ENCODE data around the gene ZDHHC9. TPM values are rescaled to one million over a fixed set of nuclear protein-coding genes. Genes with fewer than 3 reads are reported as not detected.
A peak's percentile ranks its signal among the peaks of the same experiment; 100 is the strongest.

ZDHHC9 gene
- total and polyA plus RNA-seq, 7 donors: 8.7 to 32.7 (median 15.2) TPM

DNA sequence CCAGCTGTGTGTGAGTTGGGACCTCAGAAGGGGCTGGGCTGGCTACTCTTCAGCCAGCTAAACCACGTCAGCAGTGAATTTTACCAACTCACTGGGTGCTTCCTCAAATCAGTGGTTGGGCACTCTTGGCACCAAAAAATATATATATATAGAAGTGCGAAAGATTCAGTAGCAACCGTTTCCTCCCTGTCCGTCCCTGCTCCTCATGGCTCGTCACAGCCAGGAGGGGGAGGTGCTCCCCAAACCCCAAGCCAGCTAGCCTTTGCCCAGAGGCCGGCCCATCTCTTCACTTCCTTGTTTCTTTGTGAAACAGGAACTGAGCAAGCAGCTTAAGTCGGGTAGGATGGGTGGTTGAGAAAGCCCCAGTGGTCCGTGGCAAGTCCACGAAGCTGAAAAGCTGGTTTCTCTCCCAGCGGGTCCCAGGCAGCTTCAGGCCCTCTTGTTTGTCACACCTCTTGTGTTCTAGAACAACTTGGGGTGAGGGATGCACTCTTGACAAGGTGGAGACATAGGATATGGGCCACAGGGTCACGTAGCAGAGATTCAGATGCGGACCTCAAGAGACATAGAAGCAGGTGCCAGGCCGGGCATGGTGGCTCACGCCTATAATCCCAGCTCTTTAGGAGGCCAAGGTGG is 70.8 kb downstream of the ZDHHC9 start:
- WGBS, 3 donors: 66 to 67% (median 67%) methylated on average over 14 of the region's 14 CpGs
- H3K4me1 ChIP-seq: no peaks in the 10 kb centered on the region
- no peak overlapping the region for H3K27ac ChIP-seq

DNA sequence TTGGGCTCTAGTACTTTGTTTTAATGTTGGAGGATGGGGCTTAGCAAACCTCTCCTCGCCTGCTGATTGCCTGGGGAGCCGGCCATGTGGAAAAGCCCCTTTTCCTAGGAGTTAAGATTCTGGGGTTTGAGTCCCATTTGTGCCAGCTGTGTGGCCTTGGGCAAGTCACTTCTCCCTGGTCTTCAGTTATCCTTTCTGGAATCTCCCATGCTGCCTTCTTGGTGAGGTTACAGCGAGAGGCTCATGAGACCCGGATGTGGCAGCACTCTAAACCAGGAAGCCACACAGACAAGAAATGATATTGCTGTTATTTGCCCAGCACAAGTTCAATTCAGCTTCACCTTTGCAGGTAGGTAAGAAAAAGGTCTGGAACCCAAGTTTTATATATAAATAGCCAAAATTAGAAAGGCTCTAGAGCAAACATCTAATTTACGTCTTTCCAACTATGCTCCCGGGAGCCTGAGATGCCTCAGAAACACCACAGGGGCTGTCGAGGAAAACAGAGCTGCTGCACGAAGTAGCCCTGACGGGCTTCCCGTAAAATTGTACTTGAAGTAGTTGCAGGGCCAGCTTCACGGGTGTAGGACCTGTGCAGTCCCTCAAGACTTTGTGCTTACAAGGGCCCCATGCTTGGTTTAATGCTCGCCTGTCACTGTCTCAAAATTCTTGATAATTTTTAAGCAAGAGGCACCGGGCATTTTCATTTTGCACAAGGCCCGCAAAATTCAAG is 72.3 kb downstream of the ZDHHC9 start:
- Histone ChIP-seq H3K36me3 (ENCODE audit: insufficient read depth in 1 of 2, low read depth in 1 of 2) (no peaks in the 10 kb centered on the region), H3K27ac (no peak overlapping the region), H3K27me3 (ENCODE audit: insufficient read depth in 3 of 3, low read length in 2 of 3) (no peaks in the 10 kb centered on the region), H3K4me1 (no peaks in the 10 kb centered on the region), H3K9me3 (no peaks in the 10 kb centered on the region), H3K4me3 (no peak overlapping the region)
- no peak for ATAC-seq
- peak in 1 of 2 donors; percentile 26 for DNase-seq
- TF ChIP-seq, protein P1, sequence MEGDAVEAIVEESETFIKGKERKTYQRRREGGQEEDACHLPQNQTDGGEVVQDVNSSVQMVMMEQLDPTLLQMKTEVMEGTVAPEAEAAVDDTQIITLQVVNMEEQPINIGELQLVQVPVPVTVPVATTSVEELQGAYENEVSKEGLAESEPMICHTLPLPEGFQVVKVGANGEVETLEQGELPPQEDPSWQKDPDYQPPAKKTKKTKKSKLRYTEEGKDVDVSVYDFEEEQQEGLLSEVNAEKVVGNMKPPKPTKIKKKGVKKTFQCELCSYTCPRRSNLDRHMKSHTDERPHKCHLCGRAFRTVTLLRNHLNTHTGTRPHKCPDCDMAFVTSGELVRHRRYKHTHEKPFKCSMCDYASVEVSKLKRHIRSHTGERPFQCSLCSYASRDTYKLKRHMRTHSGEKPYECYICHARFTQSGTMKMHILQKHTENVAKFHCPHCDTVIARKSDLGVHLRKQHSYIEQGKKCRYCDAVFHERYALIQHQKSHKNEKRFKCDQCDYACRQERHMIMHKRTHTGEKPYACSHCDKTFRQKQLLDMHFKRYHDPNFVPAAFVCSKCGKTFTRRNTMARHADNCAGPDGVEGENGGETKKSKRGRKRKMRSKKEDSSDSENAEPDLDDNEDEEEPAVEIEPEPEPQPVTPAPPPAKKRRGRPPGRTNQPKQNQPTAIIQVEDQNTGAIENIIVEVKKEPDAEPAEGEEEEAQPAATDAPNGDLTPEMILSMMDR (IDR thresholded peaks at IDR 0.05): no peak
- intact Hi-C loops (cut with DNase I): no loop called here
- WGBS, 3 donors: 74 to 87% (median 85%) methylated on average over 14 of the region's 14 CpGs

More for the DNA sequence above, 70.8 kb downstream of the ZDHHC9 start:
- TF ChIP-seq, protein P1 (IDR thresholded peaks at IDR 0.05): no peak
- DNase-seq: peak; percentile 53 to 79
- H3K9me3 ChIP-seq: no peaks in the 10 kb centered on the region
- H3K36me3 ChIP-seq (ENCODE audit: insufficient read depth in 1 of 2, low read depth in 1 of 2): no peaks in the 10 kb centered on the region
- H3K4me3 ChIP-seq: no peak overlapping the region
- no peaks in the 10 kb centered on the region for H3K27me3 ChIP-seq (ENCODE audit: insufficient read depth in 3 of 3, low read length in 2 of 3)
- intact Hi-C loops (cut with DNase I): no loop called here
- no peak for ATAC-seq

DNA sequence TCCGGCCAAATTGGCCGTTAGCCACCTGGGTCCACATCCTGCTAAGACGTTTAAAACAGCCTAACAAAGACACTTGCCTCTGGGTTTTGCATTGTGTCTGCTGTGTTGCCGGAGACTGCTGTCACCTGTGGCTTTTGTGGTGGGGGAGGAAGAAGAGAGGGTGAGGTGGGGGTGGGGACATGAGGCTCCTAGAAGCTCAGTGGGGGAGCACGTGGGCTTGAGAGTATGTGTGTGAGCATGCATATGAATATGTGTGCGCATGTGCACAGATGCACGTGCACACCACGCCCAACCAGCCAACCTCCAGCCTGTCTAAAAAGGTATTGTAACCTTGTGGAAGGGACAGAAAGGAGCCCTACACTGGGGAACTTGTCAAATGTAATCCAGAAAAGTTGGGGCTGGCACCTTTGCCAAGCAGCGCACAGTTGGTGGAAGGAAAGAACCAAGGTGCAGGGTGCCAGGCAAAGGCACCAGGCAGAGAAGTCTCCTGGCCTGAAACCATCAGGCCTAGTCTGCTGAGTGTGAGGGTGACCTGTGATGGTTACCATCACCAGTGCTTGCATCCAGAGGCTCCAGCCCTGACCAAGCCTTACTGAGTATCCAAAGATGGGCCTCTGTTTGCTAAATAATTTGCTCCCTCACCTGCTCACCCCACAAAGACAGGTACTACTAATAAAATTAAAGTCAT is 74.1 kb downstream of the ZDHHC9 start:
- no peak overlapping the region for H3K27ac ChIP-seq
- intact Hi-C loops (cut with DNase I): no loop called here
- DNase-seq: peak in 1 of 2 donors; percentile 46
- no peaks in the 10 kb centered on the region for H3K4me1 ChIP-seq
- ATAC-seq: no peak
- no peak overlapping the region for H3K4me3 ChIP-seq
- TF ChIP-seq, protein P1 (IDR thresholded peaks at IDR 0.05): no peak
- WGBS, 3 donors: 50 to 61% (median 50%) methylated on average over 9 of the region's 9 CpGs
- H3K36me3 ChIP-seq (ENCODE audit: insufficient read depth in 1 of 2, low read depth in 1 of 2): no peaks in the 10 kb centered on the region
- no peaks in the 10 kb centered on the region for H3K27me3 ChIP-seq (ENCODE audit: insufficient read depth in 3 of 3, low read length in 2 of 3)
- no peaks in the 10 kb centered on the region for H3K9me3 ChIP-seq

DNA sequence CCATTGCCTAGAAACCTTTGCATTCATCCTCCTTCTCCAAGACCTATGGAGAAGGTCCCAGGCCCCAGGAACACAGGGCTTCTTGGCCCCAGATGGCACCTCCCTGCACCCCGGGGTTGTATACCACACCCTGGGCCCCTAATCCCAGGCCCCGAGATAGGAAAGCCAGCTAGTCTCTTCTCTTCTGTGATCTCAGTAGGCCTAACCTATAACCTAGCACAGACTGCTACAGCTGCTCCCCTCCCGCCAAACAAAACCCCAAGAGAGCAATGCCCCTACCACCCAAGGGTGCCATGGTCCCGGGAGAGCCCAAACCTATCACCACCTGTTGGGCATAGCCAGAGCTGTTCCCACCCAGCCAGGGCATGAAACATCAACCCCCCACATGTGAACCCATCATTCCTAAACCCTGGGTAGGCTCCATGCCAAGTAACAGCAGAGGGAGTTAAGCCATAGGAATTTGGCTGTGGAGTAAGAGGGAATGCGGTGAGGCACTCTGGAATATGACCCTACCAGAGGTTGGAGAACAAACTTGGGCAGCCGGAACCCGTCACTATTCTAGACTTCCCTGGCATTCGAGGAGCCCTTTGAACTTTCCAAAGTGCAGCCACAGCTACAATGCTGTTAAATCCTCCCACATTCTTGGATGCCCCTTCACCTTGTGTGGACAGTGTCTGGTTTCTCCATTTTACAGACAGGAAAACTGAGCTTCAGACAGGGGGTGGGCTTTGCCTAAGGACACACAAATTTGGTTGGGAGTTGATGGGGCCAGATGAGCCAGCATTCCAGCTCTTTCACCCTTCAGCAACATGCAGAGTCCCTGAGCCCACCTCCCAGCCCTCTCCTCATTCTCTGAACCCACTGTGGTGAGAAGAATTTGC is 74.9 kb downstream of the ZDHHC9 start:
- peak in 1 of 2 donors; percentile 14 for DNase-seq
- intact Hi-C loops (cut with DNase I): no loop called here

More for the DNA sequence above, 74.9 kb downstream of the ZDHHC9 start:
- TF ChIP-seq, protein P1 (IDR thresholded peaks at IDR 0.05): no peak
- Histone ChIP-seq H3K27me3 (ENCODE audit: insufficient read depth in 3 of 3, low read length in 2 of 3) (no peaks in the 10 kb centered on the region), H3K9me3 (no peaks in the 10 kb centered on the region), H3K4me1 (no peaks in the 10 kb centered on the region), H3K36me3 (ENCODE audit: insufficient read depth in 1 of 2, low read depth in 1 of 2) (no peaks in the 10 kb centered on the region), H3K4me3 (no peak overlapping the region), H3K27ac (no peak overlapping the region)
- peak in 1 of 4 donors; percentile 49 for ATAC-seq
- WGBS, 3 donors: 56 to 66% (median 62%) methylated on average over 8 of the region's 8 CpGs
